Adrenal gland (tissue), 12 donors: Measurements from ENCODE around the gene LBH. TPM values are rescaled to one million over a fixed set of nuclear protein-coding genes. Genes with fewer than 3 reads are reported as not detected.

Source experiments
- DNase-seq, 7 donors: peaks; one replicate each; pipeline ENCODE4 v3.0.0-alpha.2; 2019 to 2020
- H3K27ac ChIP-seq, 5 donors: fragments of 200-600 bp; sonication (generic) in 4 of 5; 1 replicate in 3 of 5; 2 replicates in 2 of 5; pipeline versions ENCODE4 v1.5.1 to v1.8.0; 2016 to 2020; ENCODE audit warnings: mild to moderate bottlenecking in 1 of 5
- H3K27me3 ChIP-seq: fragments of 200-600 bp; 2 replicates; pipeline ENCODE4 v1.8.0; 2021
- H3K36me3 ChIP-seq, 2 donors: fragments of 200-600 bp; replicated peaks in 1 of 2; 1 replicate in 1 of 2; 2 replicates in 1 of 2; pipeline versions ENCODE4 v1.5.1 to v1.8.0; 2018 to 2022
- H3K4me1 ChIP-seq, 2 donors: fragments of 200-600 bp; replicated peaks in 1 of 2; 1 replicate in 1 of 2; 2 replicates in 1 of 2; pipeline versions ENCODE4 v1.5.1 to v1.8.0; 2018 to 2021
- H3K4me3 ChIP-seq, 4 donors: fragments of 200-600 bp; sonication (generic) in 3 of 4; one replicate each; pipeline ENCODE4 v1.5.1; 2016 to 2018
- H3K9me3 ChIP-seq, 3 donors: fragments of 200-600 bp; sonication (generic) in 1 of 3; replicated peaks in 1 of 3; 1 replicate in 2 of 3; 2 replicates in 1 of 3; pipeline versions ENCODE4 v1.5.1 to v1.8.0; 2016 to 2021
- CTCF ChIP-seq, 6 experiments: fragments of 450-650 bp in 4 of 6; fragments of 200-600 bp in 2 of 6; sonication (generic) in 1 of 6; IDR thresholded peaks; 1 replicate in 5 of 6; 2 replicates in 1 of 6; pipeline versions ENCODE4 v1.5.1 to v1.8.0; 2016 to 2021; ENCODE audit warnings: antibody characterized with exemption in 6 of 6, mild to moderate bottlenecking in 2 of 6, moderate library complexity in 1 of 6
- POLR2A ChIP-seq, 2 donors: fragments of 450-650 bp; IDR thresholded peaks; one replicate each; pipeline ENCODE4 v1.6.1; 2017; ENCODE audit warnings: antibody characterized with exemption in 2 of 2, mild to moderate bottlenecking in 2 of 2, moderate library complexity in 1 of 2
- WGBS, 4 donors: extraction: QIAGEN DNeasy Blood & Tissue Kit in 2 of 4; methylation state at CpG; one replicate each; pipeline versions ENCODE4 v1.1.5 to v1.1.7; 2013 to 2017; 5-methylcytosine and 5-hydroxymethylcytosine counted together
- intact Hi-C, 2 donors: fragments of 100-400 bp; cut with DNase I; formaldehyde crosslinking; loops; one replicate each; pipeline versions ENCODE4 v1.14.1 to v1.15.0; 2022 to 2023
- polyA plus RNA-seq, 3 donors: library from polyadenylated mRNA; stranded (reverse); fragments of 200-250 nt in 2 of 3; fragments of 350-450 nt in 1 of 3; fragmentation: Illumina TruSeq in 1 of 3; extraction: RNeasy Lipid Tissue Mini Kit (QIAGEN cat#74804) in 1 of 3; gene quantifications; one replicate each; pipeline ENCODE4 v1.2.3, GENCODE V29; 2013 to 2014
- total RNA-seq, 9 donors: library from RNA; depleted of rRNA in 4 of 9; stranded (reverse); fragments of >200 nt in 4 of 9; fragments of 120-200 nt in 1 of 9; fragmentation: NEBNext Ultra II Directional in 1 of 9; extraction: Animal tissue kit (Norgen Biotek cat#: 25700) in 1 of 9; gene quantifications; one replicate each; pipeline versions ENCODE4 v1.1.0 to v1.2.4, GENCODE V29; 2013 to 2023
- donor health status: healthy with polysubstance abuse.
- donor health status: Bipolar disorder and iron deficiency.
- donor health status: DM: yes; HTN: yes; CAD: no.
- donor health status: DM: no; HTN: no; CAD: no.
- donor health status: DM: no; HTN: no; CAD: no.
- donor health status: DM: yes; HTN: yes; CAD: no.

The LBH gene
- total and polyA plus RNA-seq, 12 donors, result 7.6 to 76.4 (median 11.4) TPM

- no peaks in the 10 kb centered on the region for H3K27me3 ChIP-seq
- DNase-seq, result peak in 1 of 7 donors; percentile 25
- TF ChIP-seq POLR2A (IDR thresholded peaks at IDR 0.05) (no peak), CTCF (IDR thresholded peaks at IDR 0.05) (no peak)
- H3K9me3 ChIP-seq, result no peaks in the 10 kb centered on the region
- WGBS, 4 donors, result 73 to 80% (median 79%) methylated on average over 1 to 5 of the region's 5 CpGs
- no peak overlapping the region for H3K4me3 ChIP-seq
- H3K4me1 ChIP-seq, result peaks cover 4 to 12% of the 10 kb centered on the region in 2 donors
- intact Hi-C loops, result no loop called here
- no peak overlapping the region for H3K27ac ChIP-seq
- H3K36me3 ChIP-seq, result no peaks in the 10 kb centered on the region
Observed at GRCh38 chr2:30222636-30223360, 8.5 kb upstream of the LBH start.

- intact Hi-C loops, result no loop called here
- H3K9me3 ChIP-seq, result no peaks in the 10 kb centered on the region
- H3K27ac ChIP-seq, result no peak overlapping the region
- no peaks in the 10 kb centered on the region for H3K36me3 ChIP-seq
- TF ChIP-seq CTCF (IDR thresholded peaks at IDR 0.05) (no peak), POLR2A (IDR thresholded peaks at IDR 0.05) (no peak)
- 64 to 69% (median 66%) methylated on average over 3 of the region's 3 CpGs for WGBS, 4 donors
- H3K4me3 ChIP-seq, result no peak overlapping the region
- DNase-seq, result peak in 1 of 7 donors; percentile 30
- H3K4me1 ChIP-seq, result peaks cover 4 to 12% of the 10 kb centered on the region in 2 donors
- H3K27me3 ChIP-seq, result no peaks in the 10 kb centered on the region
Observed at GRCh38 chr2:30223413-30223874, 7.9 kb upstream of the LBH start.

- DNase-seq, result no peak
- Histone ChIP-seq H3K36me3 (no peaks in the 10 kb centered on the region), H3K27me3 (no peaks in the 10 kb centered on the region), H3K27ac (no peak overlapping the region), H3K4me1 (peaks cover 4 to 12% of the 10 kb centered on the region in 2 donors), H3K4me3 (no peak overlapping the region), H3K9me3 (no peaks in the 10 kb centered on the region)
- intact Hi-C loops, result no loop called here
- TF ChIP-seq POLR2A (IDR thresholded peaks at IDR 0.05) (no peak), CTCF (IDR thresholded peaks at IDR 0.05) (no peak)
Observed at GRCh38 chr2:30224151-30224550, 7.2 kb upstream of the LBH start.

- peak overlapping the region in 1 of 4 donors; percentile 40 for H3K4me3 ChIP-seq
- no peaks in the 10 kb centered on the region for H3K9me3 ChIP-seq
- H3K36me3 ChIP-seq, result no peaks in the 10 kb centered on the region
- WGBS, 4 donors, result 32 to 41% (median 37%) methylated on average over 8 of the region's 8 CpGs
- intact Hi-C loops, result no loop called here
- peaks cover 4 to 12% of the 10 kb centered on the region in 2 donors for H3K4me1 ChIP-seq
- peak in 2 of 7 donors; percentile 21 to 58 for DNase-seq
- H3K27me3 ChIP-seq, result no peaks in the 10 kb centered on the region
- peak overlapping the region in 3 of 5 donors; percentile 58 to 80 (median 74) for H3K27ac ChIP-seq
- TF ChIP-seq CTCF (IDR thresholded peaks at IDR 0.05) (peak in 1 of 6 experiments; percentile 3), POLR2A (IDR thresholded peaks at IDR 0.05) (no peak)
Observed at GRCh38 chr2:30225131-30225762, 6.1 kb upstream of the LBH start.
